Fibroblast of lung (primary cell): ENCODE data around the gene ZC3H7B.

ENCODE experiments used
- EZH2 ChIP-seq: IDR thresholded peaks from 2 replicates; pipeline ENCODE4 v1.5.1; 2012; ENCODE audit warnings: low read length, control low read depth, mild to moderate bottlenecking; ENCODE audit errors: missing control alignments
- TF ChIP-seq, protein P1 (sequence below), 2 donors: IDR thresholded peaks in 1 of 2; conservative IDR thresholded peaks in 1 of 2; 1 replicate in 1 of 2; 2 replicates in 1 of 2; pipeline ENCODE4 v1.5.1; 2011 to 2012; ENCODE audit warnings: low read length in 2 of 2, control low read depth in 1 of 2, inconsistent platforms in 1 of 2, low read depth in 1 of 2, mild to moderate bottlenecking in 1 of 2

DNA sequence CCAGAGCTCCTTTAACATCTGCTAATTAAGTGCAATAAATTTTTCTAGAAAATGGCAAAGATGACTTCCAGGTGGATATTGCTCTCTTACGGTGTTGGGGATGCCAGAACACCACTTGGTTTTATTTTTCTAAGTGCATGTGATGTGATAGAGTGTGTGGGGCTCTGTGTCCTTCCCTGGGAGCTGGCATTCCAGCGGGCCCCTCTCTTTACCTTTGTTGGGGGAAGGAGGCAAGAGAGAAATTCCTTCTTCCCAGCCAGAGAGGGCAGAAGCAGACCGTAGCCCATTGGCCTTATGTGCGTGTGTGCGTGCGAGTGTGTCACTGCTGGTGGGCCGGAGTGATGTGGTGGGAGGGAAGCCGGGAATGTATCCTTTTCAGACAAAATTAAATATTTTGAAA lies 97.6 kb downstream of the ZC3H7B start:
- TF ChIP-seq, protein P1, sequence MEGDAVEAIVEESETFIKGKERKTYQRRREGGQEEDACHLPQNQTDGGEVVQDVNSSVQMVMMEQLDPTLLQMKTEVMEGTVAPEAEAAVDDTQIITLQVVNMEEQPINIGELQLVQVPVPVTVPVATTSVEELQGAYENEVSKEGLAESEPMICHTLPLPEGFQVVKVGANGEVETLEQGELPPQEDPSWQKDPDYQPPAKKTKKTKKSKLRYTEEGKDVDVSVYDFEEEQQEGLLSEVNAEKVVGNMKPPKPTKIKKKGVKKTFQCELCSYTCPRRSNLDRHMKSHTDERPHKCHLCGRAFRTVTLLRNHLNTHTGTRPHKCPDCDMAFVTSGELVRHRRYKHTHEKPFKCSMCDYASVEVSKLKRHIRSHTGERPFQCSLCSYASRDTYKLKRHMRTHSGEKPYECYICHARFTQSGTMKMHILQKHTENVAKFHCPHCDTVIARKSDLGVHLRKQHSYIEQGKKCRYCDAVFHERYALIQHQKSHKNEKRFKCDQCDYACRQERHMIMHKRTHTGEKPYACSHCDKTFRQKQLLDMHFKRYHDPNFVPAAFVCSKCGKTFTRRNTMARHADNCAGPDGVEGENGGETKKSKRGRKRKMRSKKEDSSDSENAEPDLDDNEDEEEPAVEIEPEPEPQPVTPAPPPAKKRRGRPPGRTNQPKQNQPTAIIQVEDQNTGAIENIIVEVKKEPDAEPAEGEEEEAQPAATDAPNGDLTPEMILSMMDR (conservative IDR thresholded peaks at IDR 0.05 in 1 of 2, IDR thresholded peaks at IDR 0.05 in 1 of 2; ENCODE audit: low read depth in 1 of 2, low read length in 2 of 2): no peak
- no peak for TF ChIP-seq EZH2
